GM12891 (cell line): Measurements from ENCODE around the gene KIF16B.

ENCODE experiments used
- POLR2A ChIP-seq: IDR thresholded peaks from 2 replicates; pipeline ENCODE4 v1.6.1; 2011; ENCODE audit warnings: low read depth, low read length, control low read depth
- POLR2AphosphoS5 ChIP-seq: IDR thresholded peaks from 2 replicates; pipeline ENCODE4 v1.6.1; 2011; ENCODE audit warnings: low read depth, low read length, control low read depth
- SPI1 ChIP-seq: IDR thresholded peaks from 2 replicates; pipeline ENCODE4 v1.6.1; 2011; ENCODE audit warnings: low read depth, low read length, control low read depth
- TAF1 ChIP-seq: IDR thresholded peaks from 2 replicates; pipeline ENCODE4 v1.6.1; 2011; ENCODE audit warnings: low read depth, low read length, control low read depth

DNA sequence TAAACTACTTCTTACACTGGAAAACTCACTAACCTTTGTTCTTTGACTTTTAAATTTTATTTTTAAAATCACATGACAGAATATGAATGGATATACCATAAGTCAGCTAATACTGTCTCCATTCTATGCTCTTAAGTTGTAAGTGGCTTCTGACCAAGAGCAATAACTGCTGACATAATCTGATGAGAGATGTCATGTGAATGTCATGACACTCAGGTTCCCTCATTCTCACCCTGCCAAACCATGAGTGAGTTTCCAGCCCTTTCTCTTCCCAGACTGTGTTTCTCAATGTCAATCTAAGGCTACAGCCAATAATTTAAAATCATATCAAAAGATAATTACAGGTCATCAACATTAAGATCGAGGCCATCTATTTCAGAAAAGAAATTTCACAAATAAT lies 39.7 kb downstream of the KIF16B start:
- TF ChIP-seq POLR2A: no peak
- no peak for TF ChIP-seq TAF1
- TF ChIP-seq POLR2AphosphoS5: no peak
- no peak for TF ChIP-seq SPI1
